ENCODE data around the gene LRTM1. TPM values are rescaled to one million over a fixed set of nuclear protein-coding genes. Genes with fewer than 3 reads are reported as not detected.

Gene LRTM1
- total RNA-seq, 2 experiments from 2014 or later: not detected

GRCh38 chr3:54962200-54962599 lies 34.3 kb upstream of the LRTM1 start:
- Mint-ChIP-seq H3K36me3 (ENCODE audit: low read depth) (no peaks in the 10 kb centered on the region), H3K9me3 (no peaks in the 10 kb centered on the region), H3K27me3 (no peaks in the 10 kb centered on the region), H3K4me3 (no peak overlapping the region), H3K4me1 (ENCODE audit: low read depth) (no peaks in the 10 kb centered on the region), H3K27ac (no peak overlapping the region)
- intact Hi-C loops (cut with micrococcal nuclease): no loop called here
- TF ChIP-seq CTCF (IDR thresholded peaks at IDR 0.05): no peak
- ChIA-PET CTCF (no interaction called here), POLR2A (no interaction called here)
- ATAC-seq (no peak), DNase-seq (no peak)

- H3K4me1 Mint-ChIP-seq (ENCODE audit: low read depth): no peaks in the 10 kb centered on the region
- ATAC-seq: no peak
- H3K27me3 Mint-ChIP-seq: no peaks in the 10 kb centered on the region
- POLR2A ChIA-PET: no interaction called here
- no peaks in the 10 kb centered on the region for H3K9me3 Mint-ChIP-seq
- DNase-seq: no peak
- no peak overlapping the region for H3K4me3 Mint-ChIP-seq
- intact Hi-C loops (cut with micrococcal nuclease): no loop called here
- no peak overlapping the region for H3K27ac Mint-ChIP-seq
- CTCF ChIA-PET: no interaction called here
- no peaks in the 10 kb centered on the region for H3K36me3 Mint-ChIP-seq (ENCODE audit: low read depth)
- no peak for TF ChIP-seq CTCF (IDR thresholded peaks at IDR 0.05)
Measured at GRCh38 chr3:54960701-54961100, 32.8 kb upstream of the LRTM1 start.

DNA sequence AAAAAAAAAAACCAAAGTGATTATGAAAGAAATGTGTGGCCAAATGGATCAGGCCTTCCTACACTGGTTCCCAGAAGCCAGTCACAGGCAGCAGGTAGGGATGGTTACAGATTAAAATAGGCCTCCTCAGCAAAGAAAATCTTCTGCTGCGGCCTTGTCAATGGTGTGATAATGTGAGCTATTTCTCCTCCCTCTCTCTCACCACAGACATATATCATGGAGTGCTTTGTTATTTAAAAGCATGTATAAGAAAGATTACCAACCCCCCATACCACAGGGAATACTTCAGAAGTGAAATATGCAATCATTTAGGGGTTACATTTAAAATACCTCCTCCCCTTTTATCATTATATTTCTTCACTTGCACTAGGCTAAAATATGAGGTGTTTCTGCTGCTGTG lies 32.2 kb upstream of the LRTM1 start:
- Mint-ChIP-seq H3K4me1 (ENCODE audit: low read depth) (no peaks in the 10 kb centered on the region), H3K27me3 (no peaks in the 10 kb centered on the region), H3K4me3 (no peak overlapping the region), H3K9me3 (no peaks in the 10 kb centered on the region), H3K36me3 (ENCODE audit: low read depth) (no peaks in the 10 kb centered on the region), H3K27ac (no peak overlapping the region)
- ChIA-PET POLR2A (interaction anchor here (0.6 kb wide), 1 partner anchor 685 kb away, joined by 3 read pairs; no protein-coding TSS in a partner anchor), CTCF (no interaction called here)
- intact Hi-C loops (cut with micrococcal nuclease): no loop called here
- TF ChIP-seq CTCF (IDR thresholded peaks at IDR 0.05): no peak
- ATAC-seq (no peak), DNase-seq (no peak)

DNA sequence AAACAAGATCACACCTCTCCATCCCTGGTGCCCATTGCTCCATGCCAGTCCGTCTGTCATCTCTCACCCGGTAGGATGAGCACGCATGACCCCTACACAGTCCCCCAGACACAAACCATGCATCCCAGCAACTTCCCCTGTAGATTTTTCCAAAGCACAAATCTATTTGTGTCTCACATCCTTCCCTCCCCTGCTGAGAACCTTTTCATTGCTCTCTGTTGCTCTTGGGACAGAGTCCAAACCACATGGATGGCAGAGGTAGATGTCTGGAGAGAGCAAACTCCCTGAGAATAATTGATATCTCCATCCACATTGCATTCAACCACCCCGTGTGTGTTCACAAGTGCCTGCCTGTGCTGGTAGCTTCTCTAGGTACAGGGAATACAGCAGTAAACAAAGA lies 29.9 kb upstream of the LRTM1 start:
- POLR2A ChIA-PET: no interaction called here
- DNase-seq: no peak
- no peaks in the 10 kb centered on the region for H3K4me1 Mint-ChIP-seq (ENCODE audit: low read depth)
- no peak for ATAC-seq
- CTCF ChIA-PET: no interaction called here
- no peaks in the 10 kb centered on the region for H3K27me3 Mint-ChIP-seq
- no peak for TF ChIP-seq CTCF (IDR thresholded peaks at IDR 0.05)
- no peak overlapping the region for H3K27ac Mint-ChIP-seq
- no peaks in the 10 kb centered on the region for H3K36me3 Mint-ChIP-seq (ENCODE audit: low read depth)
- intact Hi-C loops (cut with micrococcal nuclease): no loop called here
- no peaks in the 10 kb centered on the region for H3K9me3 Mint-ChIP-seq
- no peak overlapping the region for H3K4me3 Mint-ChIP-seq

DNA sequence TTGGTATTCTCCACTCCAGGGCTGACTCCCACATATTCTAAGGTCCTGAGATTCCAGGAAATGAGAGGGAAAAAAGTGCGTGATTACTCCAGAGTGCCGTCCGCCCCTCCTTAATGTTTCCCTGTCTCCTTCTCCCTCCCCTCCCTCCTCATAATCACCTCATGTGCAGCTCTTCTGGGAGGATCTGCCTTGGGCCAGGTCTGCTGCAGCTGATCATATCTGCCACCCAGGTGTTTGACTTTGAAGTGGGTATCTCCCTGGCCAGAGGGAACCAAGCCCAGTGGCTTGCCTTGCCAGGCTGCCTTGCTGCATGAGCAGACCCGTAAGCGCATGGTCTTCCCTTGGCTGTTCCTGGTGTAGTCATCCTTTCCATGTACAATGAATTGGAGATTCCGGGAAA lies 28.1 kb upstream of the LRTM1 start:
- H3K27ac Mint-ChIP-seq: no peak overlapping the region
- ChIA-PET CTCF (no interaction called here), POLR2A (no interaction called here)
- DNase-seq: no peak
- no peak for ATAC-seq
- no peaks in the 10 kb centered on the region for H3K4me1 Mint-ChIP-seq (ENCODE audit: low read depth)
- TF ChIP-seq CTCF (IDR thresholded peaks at IDR 0.05): no peak
- H3K36me3 Mint-ChIP-seq (ENCODE audit: low read depth): no peaks in the 10 kb centered on the region
- H3K9me3 Mint-ChIP-seq: no peaks in the 10 kb centered on the region
- H3K27me3 Mint-ChIP-seq: no peaks in the 10 kb centered on the region
- intact Hi-C loops (cut with micrococcal nuclease): no loop called here
- no peak overlapping the region for H3K4me3 Mint-ChIP-seq
